Peyer's patch (tissue), 4 donors: Measurements from ENCODE around the gene COG5.

Experiments used
- POLR2A ChIP-seq, 2 donors: fragments of 450-650 bp; IDR thresholded peaks; one replicate each; pipeline ENCODE4 v1.5.1; 2017; ENCODE audit warnings: antibody characterized with exemption in 2 of 2, mild to moderate bottlenecking in 2 of 2, moderate library complexity in 2 of 2
- TF ChIP-seq, protein P1 (sequence below), 6 experiments: fragments of 450-650 bp in 4 of 6; fragments of 200-600 bp in 2 of 6; sonication (generic) in 1 of 6; IDR thresholded peaks; one replicate each; pipeline ENCODE4 v1.5.1; 2017 to 2019; ENCODE audit warnings: antibody characterized with exemption in 6 of 6, mild to moderate bottlenecking in 3 of 6, moderate library complexity in 1 of 6

DNA sequence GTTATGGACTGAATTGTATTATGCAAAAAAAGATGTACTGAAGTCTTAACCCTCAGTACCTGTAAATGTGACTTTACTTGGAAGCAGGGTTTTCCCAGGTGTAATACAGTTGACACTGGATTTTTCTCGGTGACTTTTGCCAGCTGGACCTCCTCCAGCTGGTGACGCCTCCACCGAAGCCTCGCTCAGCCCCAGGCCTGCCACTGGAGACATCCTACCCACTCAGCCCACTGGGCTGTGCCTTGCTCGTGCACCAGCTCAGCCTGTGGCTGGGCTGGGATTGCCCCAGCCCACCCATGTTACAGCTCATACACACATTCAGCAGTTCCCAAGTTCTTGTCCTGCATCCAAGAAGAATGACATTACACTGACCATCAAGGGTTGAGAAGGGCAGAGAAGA, 136.3 kb downstream of the COG5 start:
- TF ChIP-seq, protein P1, sequence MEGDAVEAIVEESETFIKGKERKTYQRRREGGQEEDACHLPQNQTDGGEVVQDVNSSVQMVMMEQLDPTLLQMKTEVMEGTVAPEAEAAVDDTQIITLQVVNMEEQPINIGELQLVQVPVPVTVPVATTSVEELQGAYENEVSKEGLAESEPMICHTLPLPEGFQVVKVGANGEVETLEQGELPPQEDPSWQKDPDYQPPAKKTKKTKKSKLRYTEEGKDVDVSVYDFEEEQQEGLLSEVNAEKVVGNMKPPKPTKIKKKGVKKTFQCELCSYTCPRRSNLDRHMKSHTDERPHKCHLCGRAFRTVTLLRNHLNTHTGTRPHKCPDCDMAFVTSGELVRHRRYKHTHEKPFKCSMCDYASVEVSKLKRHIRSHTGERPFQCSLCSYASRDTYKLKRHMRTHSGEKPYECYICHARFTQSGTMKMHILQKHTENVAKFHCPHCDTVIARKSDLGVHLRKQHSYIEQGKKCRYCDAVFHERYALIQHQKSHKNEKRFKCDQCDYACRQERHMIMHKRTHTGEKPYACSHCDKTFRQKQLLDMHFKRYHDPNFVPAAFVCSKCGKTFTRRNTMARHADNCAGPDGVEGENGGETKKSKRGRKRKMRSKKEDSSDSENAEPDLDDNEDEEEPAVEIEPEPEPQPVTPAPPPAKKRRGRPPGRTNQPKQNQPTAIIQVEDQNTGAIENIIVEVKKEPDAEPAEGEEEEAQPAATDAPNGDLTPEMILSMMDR (IDR thresholded peaks at IDR 0.05), result no peak
- TF ChIP-seq POLR2A (IDR thresholded peaks at IDR 0.05), result no peak
